Lower leg skin (tissue), 4 donors: ENCODE measurements around the gene KDSR. TPM values are rescaled to one million over a fixed set of nuclear protein-coding genes. Genes with fewer than 3 reads are reported as not detected.

ENCODE experiments used
- DNase-seq, 2 donors: peaks; one replicate each; pipeline ENCODE4 v3.0.0-alpha.2; 2019; ENCODE audit warnings: low spot score in 2 of 2
- H3K4me3 ChIP-seq: fragments of 200-600 bp; sonication (generic); 2 replicates; pipeline ENCODE4 v1.5.1; 2017; ENCODE audit warnings: mild to moderate bottlenecking, low read depth; ENCODE audit not compliant: poor library complexity, severe bottlenecking
- POLR2A ChIP-seq, 2 donors: fragments of 450-650 bp; IDR thresholded peaks; one replicate each; pipeline ENCODE4 v1.6.1; 2016 to 2017; ENCODE audit warnings: antibody characterized with exemption in 2 of 2, mild to moderate bottlenecking in 1 of 2, moderate library complexity in 1 of 2
- WGBS, 2 donors: methylation state at CpG; one replicate each; pipeline ENCODE4 v1.1.5; 2018; 5-methylcytosine and 5-hydroxymethylcytosine counted together
- intact Hi-C: fragments of 100-400 bp; cut with DNase I; formaldehyde crosslinking; loops from one replicate; pipeline ENCODE4 v1.15.0; 2023; ENCODE audit warnings: low total_unique reads
- total RNA-seq, 4 donors: library from RNA; depleted of rRNA; stranded (reverse); fragments of >200 nt; gene quantifications; one replicate each; pipeline ENCODE4 v1.1.0, GENCODE V29; 2016
- TF ChIP-seq, protein P1 (sequence below), 3 donors: fragments of 450-650 bp; IDR thresholded peaks; one replicate each; pipeline ENCODE4 v1.5.1; 2016; ENCODE audit warnings: antibody characterized with exemption in 3 of 3, mild to moderate bottlenecking in 3 of 3, moderate library complexity in 2 of 3

KDSR gene
- total RNA-seq, 4 donors from 2014 or later: 91.7 to 121 (median 99.3) TPM

DNA sequence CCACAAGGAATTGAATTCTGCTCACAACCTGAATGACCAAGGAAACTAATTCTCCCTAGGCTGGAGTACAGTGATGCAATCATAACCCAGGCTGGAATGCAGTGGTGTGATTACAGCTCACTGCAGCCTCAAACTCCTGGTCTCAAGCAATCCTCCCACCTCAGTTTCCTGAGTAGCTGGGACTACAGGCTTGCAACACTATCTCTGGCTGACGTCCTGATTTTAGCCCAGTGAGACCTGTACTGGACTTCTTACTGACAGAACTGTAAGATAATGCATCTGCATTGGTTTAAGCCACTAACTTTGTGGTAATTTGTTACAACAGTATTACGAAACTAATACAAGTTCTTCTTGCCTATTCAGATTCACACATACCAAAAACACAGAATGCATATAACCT lies 9.5 kb upstream of the KDSR start:
- H3K4me3 ChIP-seq: no peak overlapping the region
- WGBS, 2 donors: 81 to 94% methylated on average over 2 of the region's 2 CpGs
- intact Hi-C loops: no loop called here
- DNase-seq: no peak
- TF ChIP-seq, protein P1, sequence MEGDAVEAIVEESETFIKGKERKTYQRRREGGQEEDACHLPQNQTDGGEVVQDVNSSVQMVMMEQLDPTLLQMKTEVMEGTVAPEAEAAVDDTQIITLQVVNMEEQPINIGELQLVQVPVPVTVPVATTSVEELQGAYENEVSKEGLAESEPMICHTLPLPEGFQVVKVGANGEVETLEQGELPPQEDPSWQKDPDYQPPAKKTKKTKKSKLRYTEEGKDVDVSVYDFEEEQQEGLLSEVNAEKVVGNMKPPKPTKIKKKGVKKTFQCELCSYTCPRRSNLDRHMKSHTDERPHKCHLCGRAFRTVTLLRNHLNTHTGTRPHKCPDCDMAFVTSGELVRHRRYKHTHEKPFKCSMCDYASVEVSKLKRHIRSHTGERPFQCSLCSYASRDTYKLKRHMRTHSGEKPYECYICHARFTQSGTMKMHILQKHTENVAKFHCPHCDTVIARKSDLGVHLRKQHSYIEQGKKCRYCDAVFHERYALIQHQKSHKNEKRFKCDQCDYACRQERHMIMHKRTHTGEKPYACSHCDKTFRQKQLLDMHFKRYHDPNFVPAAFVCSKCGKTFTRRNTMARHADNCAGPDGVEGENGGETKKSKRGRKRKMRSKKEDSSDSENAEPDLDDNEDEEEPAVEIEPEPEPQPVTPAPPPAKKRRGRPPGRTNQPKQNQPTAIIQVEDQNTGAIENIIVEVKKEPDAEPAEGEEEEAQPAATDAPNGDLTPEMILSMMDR (IDR thresholded peaks at IDR 0.05): no peak
- TF ChIP-seq POLR2A (IDR thresholded peaks at IDR 0.05): no peak

DNA sequence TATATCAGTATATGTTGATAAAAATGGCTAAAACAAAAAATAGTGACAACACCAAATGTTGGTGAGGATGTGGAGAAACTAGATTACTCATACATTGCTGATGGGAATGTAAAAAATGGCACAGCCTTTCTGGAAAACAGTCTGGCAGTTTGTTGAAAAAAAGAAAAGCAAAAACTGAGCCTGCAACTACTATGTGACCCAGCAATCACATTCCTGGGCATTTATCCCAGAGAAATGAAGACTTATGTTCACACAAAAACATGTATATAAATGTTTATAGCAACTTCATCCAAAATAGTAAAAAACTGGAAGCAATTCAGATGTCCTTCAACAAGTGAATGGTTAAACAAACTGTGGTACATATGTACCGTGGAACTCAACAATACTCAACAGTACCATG lies 7.5 kb upstream of the KDSR start:
- no peak overlapping the region for H3K4me3 ChIP-seq
- TF ChIP-seq POLR2A (IDR thresholded peaks at IDR 0.05): no peak
- TF ChIP-seq, protein P1 (IDR thresholded peaks at IDR 0.05): no peak
- DNase-seq: no peak
- intact Hi-C loops: no loop called here
- WGBS, 2 donors: 30 to 47% methylated on average over 1 of the region's 1 CpG

DNA sequence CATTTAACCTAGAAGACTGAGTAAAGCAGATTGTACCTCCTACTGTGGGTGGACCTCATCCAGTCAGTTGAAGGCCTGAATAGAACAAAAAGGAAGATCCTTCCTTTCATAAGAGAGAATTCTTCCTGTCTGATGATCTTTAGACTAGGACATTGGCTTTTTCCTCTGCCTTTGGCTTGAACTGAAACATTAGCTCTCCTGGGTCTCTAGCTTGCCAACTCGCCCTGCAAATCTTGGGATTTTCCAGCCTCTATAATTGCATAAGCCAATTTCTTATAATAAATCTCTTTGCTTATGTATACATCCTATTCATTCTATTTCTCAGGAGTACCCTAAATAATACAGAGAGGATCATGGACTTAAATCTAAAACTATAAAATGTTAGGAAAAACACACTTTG lies 6.2 kb upstream of the KDSR start:
- TF ChIP-seq POLR2A (IDR thresholded peaks at IDR 0.05): no peak
- TF ChIP-seq, protein P1 (IDR thresholded peaks at IDR 0.05): no peak
- no peak for DNase-seq
- WGBS, 2 donors: 65 to 91% methylated on average over 1 of the region's 1 CpG
- no peak overlapping the region for H3K4me3 ChIP-seq
- intact Hi-C loops: no loop called here

DNA sequence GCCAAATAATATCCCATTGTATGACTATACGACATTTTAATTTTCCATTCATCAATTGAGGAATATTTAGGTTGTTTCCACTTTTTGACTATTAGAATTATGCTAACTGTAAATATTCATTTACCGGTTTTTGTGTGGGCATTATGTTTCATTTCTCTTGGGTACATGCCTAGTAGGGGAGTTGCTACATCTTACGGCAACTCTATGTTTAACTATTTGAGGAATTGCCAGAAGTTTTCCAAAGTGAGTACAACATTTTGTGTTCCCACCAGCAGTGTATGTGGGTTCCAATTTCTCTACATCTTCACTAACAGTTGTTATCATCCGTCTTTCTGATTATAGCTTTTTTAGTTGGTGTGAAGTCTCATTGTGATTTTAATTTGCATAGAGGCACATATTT lies 1.6 kb upstream of the KDSR start:
- intact Hi-C loops: no loop called here
- TF ChIP-seq POLR2A (IDR thresholded peaks at IDR 0.05): no peak
- TF ChIP-seq, protein P1 (IDR thresholded peaks at IDR 0.05): no peak
- 56 to 66% methylated on average over 4 of the region's 4 CpGs for WGBS, 2 donors
- no peak overlapping the region for H3K4me3 ChIP-seq
- no peak for DNase-seq

DNA sequence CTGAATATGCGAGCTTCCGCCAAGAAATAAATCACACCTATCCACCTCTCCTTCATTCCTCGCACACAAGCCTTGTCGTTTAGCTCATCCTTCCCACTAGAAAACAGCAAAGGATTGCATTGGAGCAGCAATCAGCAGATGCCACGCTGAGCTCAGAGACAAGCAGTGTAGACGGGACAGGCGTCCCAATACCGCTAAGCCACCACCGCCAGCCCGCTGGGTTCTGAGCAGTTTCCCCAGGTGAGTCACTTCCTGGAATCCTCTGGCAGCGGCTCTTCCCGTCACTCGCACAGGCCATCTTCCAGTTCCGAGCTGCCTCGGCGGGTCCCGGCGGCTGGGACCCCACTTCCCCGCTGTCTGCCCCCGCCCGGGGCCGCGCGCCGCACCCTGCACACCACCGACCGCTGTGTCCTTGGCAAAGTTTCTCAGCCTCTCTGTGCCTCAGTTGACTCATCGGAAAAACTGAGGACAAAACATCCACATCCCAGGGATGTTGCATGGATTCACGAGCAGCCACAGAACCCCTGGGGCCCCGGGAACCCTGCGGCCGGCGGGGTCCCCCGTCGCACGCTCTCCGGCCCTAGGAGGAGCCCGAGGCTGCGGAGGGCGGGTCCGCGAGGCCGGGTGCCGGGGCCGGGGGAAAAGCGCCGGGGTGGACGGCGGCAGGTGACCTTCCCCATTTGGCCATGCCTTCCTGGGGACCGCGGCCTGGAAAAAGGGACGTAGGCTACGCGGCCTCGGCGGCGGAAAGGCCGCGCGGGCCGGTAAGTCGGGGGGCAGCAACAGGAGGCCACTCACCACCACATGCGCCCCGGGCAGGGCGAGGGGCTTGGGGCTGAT lies 573 bp downstream of the KDSR start:
- no peak for TF ChIP-seq POLR2A (IDR thresholded peaks at IDR 0.05)
- TF ChIP-seq, protein P1 (IDR thresholded peaks at IDR 0.05): no peak
- intact Hi-C loops: no loop called here
- DNase-seq: peak; percentile 51 to 92
- H3K4me3 ChIP-seq: peak overlapping the region; percentile 96
- WGBS, 2 donors: 0 to 1% methylated on average over 60 to 64 of the region's 65 CpGs

DNA sequence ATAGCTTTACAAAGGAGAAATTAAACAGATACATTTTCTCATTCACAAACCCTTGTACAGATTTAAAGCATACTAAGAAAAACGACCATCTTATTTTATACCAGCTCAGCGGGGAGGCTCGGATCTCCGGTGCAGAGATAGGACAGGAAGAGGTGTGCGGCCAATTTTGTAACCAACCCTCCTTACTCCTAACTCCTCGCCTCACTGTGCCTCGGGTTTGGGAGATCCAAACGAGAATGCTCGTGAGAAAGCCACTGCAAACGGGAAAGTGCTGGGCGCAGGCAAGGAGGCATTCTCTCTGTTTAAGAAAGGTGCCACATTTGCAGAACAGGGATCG lies 1.2 kb downstream of the KDSR start:
- WGBS, 2 donors: 1 to 3% methylated on average over 12 of the region's 12 CpGs
- peak overlapping the region; percentile 96 for H3K4me3 ChIP-seq
- no peak for TF ChIP-seq POLR2A (IDR thresholded peaks at IDR 0.05)
- TF ChIP-seq, protein P1 (IDR thresholded peaks at IDR 0.05): no peak
- no peak for DNase-seq
- intact Hi-C loops: no loop called here
